ENCODE results near the gene ALLC.

DNA sequence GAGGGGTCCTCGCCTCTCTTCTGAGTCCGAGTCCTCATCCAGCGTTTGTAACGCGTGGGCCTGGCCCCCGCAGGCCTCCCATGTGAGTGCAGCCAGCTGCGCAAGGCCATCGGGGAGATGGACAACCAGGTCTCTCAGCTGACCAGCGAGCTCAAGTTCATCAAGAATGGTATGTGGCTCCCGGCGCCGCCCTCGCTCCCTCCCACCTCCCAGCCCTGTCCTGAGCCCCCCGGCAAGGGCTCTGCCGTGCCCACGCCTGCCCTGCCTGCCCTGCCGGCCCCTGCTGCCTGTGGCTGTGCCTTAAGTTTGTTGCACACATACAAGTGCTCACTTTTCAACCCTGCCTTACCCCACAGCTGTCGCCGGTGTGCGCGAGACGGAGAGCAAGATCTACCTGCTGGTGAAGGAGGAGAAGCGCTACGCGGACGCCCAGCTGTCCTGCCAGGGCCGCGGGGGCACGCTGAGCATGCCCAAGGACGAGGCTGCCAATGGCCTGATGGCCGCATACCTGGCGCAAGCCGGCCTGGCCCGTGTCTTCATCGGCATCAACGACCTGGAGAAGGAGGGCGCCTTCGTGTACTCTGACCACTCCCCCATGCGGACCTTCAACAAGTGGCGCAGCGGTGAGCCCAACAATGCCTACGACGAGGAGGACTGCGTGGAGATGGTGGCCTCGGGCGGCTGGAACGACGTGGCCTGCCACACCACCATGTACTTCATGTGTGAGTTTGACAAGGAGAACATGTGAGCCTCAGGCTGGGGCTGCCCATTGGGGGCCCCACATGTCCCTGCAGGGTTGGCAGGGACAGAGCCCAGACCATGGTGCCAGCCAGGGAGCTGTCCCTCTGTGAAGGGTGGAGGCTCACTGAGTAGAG lies 14.4 kb upstream of the ALLC start:
- TF ChIP-seq POLR2A (IDR thresholded peaks at IDR 0.05) = no peak
- TF ChIP-seq, protein P1, sequence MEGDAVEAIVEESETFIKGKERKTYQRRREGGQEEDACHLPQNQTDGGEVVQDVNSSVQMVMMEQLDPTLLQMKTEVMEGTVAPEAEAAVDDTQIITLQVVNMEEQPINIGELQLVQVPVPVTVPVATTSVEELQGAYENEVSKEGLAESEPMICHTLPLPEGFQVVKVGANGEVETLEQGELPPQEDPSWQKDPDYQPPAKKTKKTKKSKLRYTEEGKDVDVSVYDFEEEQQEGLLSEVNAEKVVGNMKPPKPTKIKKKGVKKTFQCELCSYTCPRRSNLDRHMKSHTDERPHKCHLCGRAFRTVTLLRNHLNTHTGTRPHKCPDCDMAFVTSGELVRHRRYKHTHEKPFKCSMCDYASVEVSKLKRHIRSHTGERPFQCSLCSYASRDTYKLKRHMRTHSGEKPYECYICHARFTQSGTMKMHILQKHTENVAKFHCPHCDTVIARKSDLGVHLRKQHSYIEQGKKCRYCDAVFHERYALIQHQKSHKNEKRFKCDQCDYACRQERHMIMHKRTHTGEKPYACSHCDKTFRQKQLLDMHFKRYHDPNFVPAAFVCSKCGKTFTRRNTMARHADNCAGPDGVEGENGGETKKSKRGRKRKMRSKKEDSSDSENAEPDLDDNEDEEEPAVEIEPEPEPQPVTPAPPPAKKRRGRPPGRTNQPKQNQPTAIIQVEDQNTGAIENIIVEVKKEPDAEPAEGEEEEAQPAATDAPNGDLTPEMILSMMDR (IDR thresholded peaks at IDR 0.05) = no peak
- TF ChIP-seq POLR2AphosphoS5 (IDR thresholded peaks at IDR 0.05) = no peak

Data from prostate gland (tissue), 2 donors.